PC-9 (cell line): Measurements from ENCODE around the gene MICB. TPM values are rescaled to one million over a fixed set of nuclear protein-coding genes. Genes with fewer than 3 reads are reported as not detected.
A peak's percentile ranks its signal among the peaks of the same experiment; 100 is the strongest.

Source experiments
- BruUV-seq: library from RNA; stranded (reverse); fragments of 400-500 nt; replicated peaks from 2 replicates; lab custom pipeline; 2021; lab: Mats Ljungman, UMichigan
- CTCF ChIA-PET: fragments of 300-600 bp; sonication (Branson Sonifier 250); formaldehyde crosslinking; loops from one replicate; lab custom pipeline; 2022; ENCODE audit warnings: antibody characterized with exemption; lab: Charles Lee
- POLR2A ChIA-PET: fragments of 300-600 bp; sonication (Branson Sonifier 250); formaldehyde crosslinking; loops from one replicate; lab custom pipeline; 2022; ENCODE audit warnings: antibody characterized with exemption; ENCODE audit not compliant: unreplicated experiment; lab: Charles Lee
- DNase-seq, 2 experiments: peaks; one replicate each; pipeline versions ENCODE4 v3.0.0 to v3.0.0-alpha.2; 2015 to 2022; ENCODE audit warnings: mixed read lengths in 1 of 2
- H2AFZ ChIP-seq: fragments of 200-600 bp; sonication (generic); 2 replicates; pipeline ENCODE4 v1.8.1; 2017; ENCODE audit warnings: antibody characterized with exemption
- H3F3A ChIP-seq: fragments of 200-600 bp; sonication (generic); 2 replicates; pipeline ENCODE4 v1.8.1; 2017; ENCODE audit warnings: antibody characterized with exemption, mild to moderate bottlenecking, low read depth; ENCODE audit not compliant: insufficient read depth
- H3K27ac ChIP-seq: fragments of 200-600 bp; sonication (generic); 2 replicates; pipeline ENCODE4 v1.6.1; 2016; ENCODE audit warnings: mixed run types
- H3K27me3 ChIP-seq: fragments of 200-600 bp; sonication (generic); 2 replicates; pipeline ENCODE4 v1.6.1; 2016; ENCODE audit warnings: low read depth, mixed run types; ENCODE audit not compliant: insufficient read depth
- H3K36me3 ChIP-seq: fragments of 200-600 bp; sonication (generic); 2 replicates; pipeline ENCODE4 v1.6.1; 2016; ENCODE audit warnings: low read depth, mixed run types
- H3K4me1 ChIP-seq: fragments of 200-600 bp; sonication (generic); replicated peaks from 2 replicates; pipeline ENCODE4 v1.6.1; 2016; ENCODE audit warnings: mixed run types; ENCODE audit not compliant: insufficient read depth
- H3K4me2 ChIP-seq: fragments of 200-600 bp; sonication (generic); 2 replicates; pipeline ENCODE4 v1.6.1; 2017; ENCODE audit warnings: mixed run types
- H3K4me3 ChIP-seq: fragments of 200-600 bp; sonication (generic); 2 replicates; pipeline ENCODE4 v1.6.1; 2016; ENCODE audit warnings: mixed run types
- H3K79me2 ChIP-seq: fragments of 200-600 bp; sonication (generic); 2 replicates; pipeline ENCODE4 v1.6.1; 2017; ENCODE audit warnings: low read depth, mixed run types
- H3K9me2 ChIP-seq: fragments of 200-600 bp; sonication (generic); 2 replicates; pipeline ENCODE4 v1.8.1; 2017; ENCODE audit warnings: mild to moderate bottlenecking; ENCODE audit not compliant: insufficient read depth
- H3K9me3 ChIP-seq: fragments of 200-600 bp; sonication (generic); 2 replicates; pipeline ENCODE4 v1.8.1; 2016; ENCODE audit warnings: low read depth; ENCODE audit not compliant: insufficient read depth
- H4K20me1 ChIP-seq: fragments of 200-600 bp; sonication (generic); 2 replicates; pipeline ENCODE4 v1.8.1; 2017; ENCODE audit not compliant: insufficient read depth
- CTCF ChIP-seq: fragments of 200-600 bp; sonication (generic); conservative IDR thresholded peaks from 2 replicates; pipeline ENCODE4 v1.6.1; 2017; ENCODE audit warnings: mixed run types, antibody characterized with exemption, mild to moderate bottlenecking, moderate library complexity
- EZH2 ChIP-seq: fragments of 200-600 bp; sonication (generic); IDR thresholded peaks from 2 replicates; pipeline ENCODE4 v1.8.0; 2017; ENCODE audit warnings: antibody characterized with exemption, low read depth
- intact Hi-C: fragments of 100-400 bp; cut with micrococcal nuclease; formaldehyde crosslinking; loops from one replicate; pipeline ENCODE4 v1.10.0; 2022; ENCODE audit not compliant: unreplicated experiment
- total RNA-seq: library from RNA; stranded (reverse); gene quantifications from 2 replicates; pipeline ENCODE4 v1.2.3, GENCODE V29; 2021

Gene MICB
- total RNA-seq, 1 experiment from 2014 or later, result 37.8 TPM

GRCh38 chr6:31544676-31545075 is 46.7 kb downstream of the MICB start:
- no peak overlapping the region for H3K27ac ChIP-seq
- intact Hi-C loops, result loop anchor here (10.0 kb wide), 3 partner anchors 190 to 650 kb away; partner anchors contain the start of genes CLIC1, GPSM3, HSPA1B and PBX2
- POLR2A ChIA-PET, result no interaction called here
- DNase-seq, result no peak
- H3K9me3 ChIP-seq, result no peaks in the 10 kb centered on the region
- H3K27me3 ChIP-seq, result no peaks in the 10 kb centered on the region
- no peaks in the 10 kb centered on the region for H3K9me2 ChIP-seq
- H3K79me2 ChIP-seq, result peaks cover 50% of the 10 kb centered on the region
- TF ChIP-seq EZH2, result no peak
- TF ChIP-seq CTCF, result no peak
- no peak overlapping the region for H3K4me2 ChIP-seq
- H3K36me3 ChIP-seq, result peaks cover 23% of the 10 kb centered on the region
- H3F3A ChIP-seq, result peaks cover 33% of the 10 kb centered on the region; the same call in 1 of the 2 replicates
- no TSS peak for BruUV-seq
- CTCF ChIA-PET, result no interaction called here
- H2AFZ ChIP-seq, result no peak overlapping the region
- peaks cover 28% of the 10 kb centered on the region for H3K4me1 ChIP-seq
- H3K4me3 ChIP-seq, result no peak overlapping the region
- peaks cover 15% of the 10 kb centered on the region for H4K20me1 ChIP-seq

- H2AFZ ChIP-seq, result no peak overlapping the region
- intact Hi-C loops, result loop anchor here (10.0 kb wide), 3 partner anchors 190 to 650 kb away; partner anchors contain the start of genes CLIC1, GPSM3, HSPA1B and PBX2
- peaks cover 19% of the 10 kb centered on the region for H3K36me3 ChIP-seq
- peaks cover 26% of the 10 kb centered on the region; the same call in 1 of the 2 replicates for H3F3A ChIP-seq
- H3K4me3 ChIP-seq, result no peak overlapping the region
- peaks cover 9% of the 10 kb centered on the region for H4K20me1 ChIP-seq
- no peak overlapping the region for H3K27ac ChIP-seq
- H3K4me1 ChIP-seq, result peaks cover 22% of the 10 kb centered on the region
- BruUV-seq, result no TSS peak
- H3K27me3 ChIP-seq, result no peaks in the 10 kb centered on the region
- no peak for DNase-seq
- H3K4me2 ChIP-seq, result no peak overlapping the region
- TF ChIP-seq CTCF (no peak), EZH2 (no peak)
- peaks cover 44% of the 10 kb centered on the region for H3K79me2 ChIP-seq
- ChIA-PET CTCF (no interaction called here), POLR2A (no interaction called here)
- H3K9me2 ChIP-seq, result no peaks in the 10 kb centered on the region
- H3K9me3 ChIP-seq, result no peaks in the 10 kb centered on the region
Measured at GRCh38 chr6:31545291-31545690, 47.3 kb downstream of the MICB start.

GRCh38 chr6:31546339-31546957 is 48.5 kb downstream of the MICB start, which contains the start of gene ATP6V1G2:
ATP6V1G2 (minus strand) TSS chr6:31546608; CDS start chr6:31546559, 49 bp downstream.
- ChIA-PET CTCF (interaction anchor here (0.6 kb wide), 3 partner anchors 12 to 155 kb away, joined by 3 to 13 read pairs (median 5); no protein-coding TSS in a partner anchor), POLR2A (interaction anchor here (0.6 kb wide), 1 partner anchor 296 kb away, joined by 3 read pairs; no protein-coding TSS in a partner anchor)
- peak within 1 kb of the TSS; percentile 89 for H3K27ac ChIP-seq
- DNase-seq, result peak; percentile 87 to 92
- no peaks in the 10 kb centered on the region for H4K20me1 ChIP-seq
- peaks cover 32% of the 10 kb centered on the region for H3K79me2 ChIP-seq
- H3K4me3 ChIP-seq, result peak within 1 kb of the TSS; percentile 78
- no peaks in the 10 kb centered on the region for H3K27me3 ChIP-seq
- peak within 1 kb of the TSS; percentile 88 for H3K4me2 ChIP-seq
- H3K9me3 ChIP-seq, result no peaks in the 10 kb centered on the region
- BruUV-seq, result no TSS peak
- intact Hi-C loops, result loop anchor here (1.0 to 10.0 kb wide), 10 partner anchors 52 to 1322 kb away; partner anchors contain the start of genes CLIC1, GPANK1, GPSM3 and HSPA1B
- TF ChIP-seq EZH2 (no peak), CTCF (peak; percentile 97)
- H3K36me3 ChIP-seq, result peaks cover 12% of the 10 kb centered on the region; the same call in 1 of the 2 replicates
- peak within 1 kb of the TSS; percentile 78 for H2AFZ ChIP-seq
- peaks cover 21% of the 10 kb centered on the region; the same call in 1 of the 2 replicates for H3F3A ChIP-seq
- H3K9me2 ChIP-seq, result no peaks in the 10 kb centered on the region
- peaks cover 18% of the 10 kb centered on the region for H3K4me1 ChIP-seq
